Measurements from ENCODE around the gene PKNOX1. TPM values are rescaled to one million over a fixed set of nuclear protein-coding genes. Genes with fewer than 3 reads are reported as not detected.
"Not testable (repeated sequence)": the region's sequence is repeated elsewhere in the genome, so short reads cannot be mapped to it uniquely, and the experiment has no call there.

The PKNOX1 gene
- total RNA-seq, 3 donors from 2014 or later, result 14.3 to 26.1 (median 16.3) TPM

GRCh38 chr21:43005635-43006034 lies 31.3 kb downstream of the PKNOX1 start:
- no peak for TF ChIP-seq CTCF (IDR thresholded peaks at IDR 0.05)
- ATAC-seq (no peak), DNase-seq (no peak)
- Histone ChIP-seq H3K4me1 (ENCODE audit: low read depth) (no peaks in the 10 kb centered on the region), H3K36me3 (ENCODE audit: low read depth) (no peaks in the 10 kb centered on the region), H3K9me3 (no peaks in the 10 kb centered on the region), H3K4me3 (no peak overlapping the region)
- intact Hi-C loops (cut with DNase I, micrococcal nuclease), result no loop called here

- H3K9me3 ChIP-seq; intact Hi-C loops (cut with DNase I, micrococcal nuclease); ATAC-seq; H3K4me3 ChIP-seq; H3K36me3 ChIP-seq (ENCODE audit: low read depth); H3K4me1 ChIP-seq (ENCODE audit: low read depth): not testable (repeated sequence)
- peak in 1 of 3 donors; percentile 25 for DNase-seq
These were observed 31.9 kb downstream of the PKNOX1 start for GRCh38 chr21:43006051-43006873.

- no peak overlapping the region for H3K4me3 ChIP-seq
- H3K4me1 ChIP-seq (ENCODE audit: low read depth), result no peaks in the 10 kb centered on the region
- intact Hi-C loops (cut with DNase I, micrococcal nuclease), result no loop called here
- no peaks in the 10 kb centered on the region for H3K36me3 ChIP-seq (ENCODE audit: low read depth)
- no peaks in the 10 kb centered on the region for H3K9me3 ChIP-seq
- DNase-seq, result no peak
- no peak for ATAC-seq
- no peak for TF ChIP-seq CTCF (IDR thresholded peaks at IDR 0.05)
These were observed 32.5 kb downstream of the PKNOX1 start for GRCh38 chr21:43006874-43007208.

- ATAC-seq, result no peak
- no peak for DNase-seq
- TF ChIP-seq CTCF (IDR thresholded peaks at IDR 0.05), result no peak
- no peaks in the 10 kb centered on the region for H3K4me1 ChIP-seq (ENCODE audit: low read depth)
- no peaks in the 10 kb centered on the region for H3K36me3 ChIP-seq (ENCODE audit: low read depth)
- no peaks in the 10 kb centered on the region for H3K9me3 ChIP-seq
- H3K4me3 ChIP-seq, result no peak overlapping the region
- intact Hi-C loops (cut with DNase I, micrococcal nuclease), result no loop called here
These were observed 38.2 kb downstream of the PKNOX1 start for GRCh38 chr21:43012596-43012995.

- no peaks in the 10 kb centered on the region for H3K9me3 ChIP-seq
- no peak overlapping the region for H3K4me3 ChIP-seq
- DNase-seq, result no peak
- intact Hi-C loops (cut with DNase I, micrococcal nuclease), result no loop called here
- no peak for TF ChIP-seq CTCF (IDR thresholded peaks at IDR 0.05)
- no peak for ATAC-seq
- H3K36me3 ChIP-seq (ENCODE audit: low read depth), result no peaks in the 10 kb centered on the region
- no peaks in the 10 kb centered on the region for H3K4me1 ChIP-seq (ENCODE audit: low read depth)
These were observed 41.7 kb downstream of the PKNOX1 start for GRCh38 chr21:43015906-43016540.

GRCh38 chr21:43016728-43017127 lies 42.4 kb downstream of the PKNOX1 start:
- H3K9me3 ChIP-seq, result no peaks in the 10 kb centered on the region
- DNase-seq (no peak), ATAC-seq (no peak)
- H3K4me3 ChIP-seq, result no peak overlapping the region
- intact Hi-C loops (cut with DNase I, micrococcal nuclease), result no loop called here
- H3K4me1 ChIP-seq (ENCODE audit: low read depth), result no peaks in the 10 kb centered on the region
- no peaks in the 10 kb centered on the region for H3K36me3 ChIP-seq (ENCODE audit: low read depth)
- no peak for TF ChIP-seq CTCF (IDR thresholded peaks at IDR 0.05)

Measured in mucosa of descending colon (tissue), 3 donors.